Hematopoietic multipotent progenitor cell (in vitro differentiated cells): ENCODE measurements around the gene HSPB6. TPM values are rescaled to one million over a fixed set of nuclear protein-coding genes. Genes with fewer than 3 reads are reported as not detected.

Experiments
- DNase-seq, 3 donors: peaks; one replicate each; pipeline ENCODE4 v3.0.0-alpha.2; 2011 to 2015; ENCODE audit warnings: low read depth in 2 of 3, low spot score in 2 of 3
- total RNA-seq: library from RNA; depleted of rRNA; stranded (reverse); fragments of >200 nt; gene quantifications from one replicate; pipeline ENCODE4 v1.2.3, GENCODE V29; 2012

Gene HSPB6
- total RNA-seq, 1 donor: 0.27 TPM

GRCh38 chr19:35767288-35768081, 10.7 kb upstream of the HSPB6 start:
- no peak for DNase-seq

DNA sequence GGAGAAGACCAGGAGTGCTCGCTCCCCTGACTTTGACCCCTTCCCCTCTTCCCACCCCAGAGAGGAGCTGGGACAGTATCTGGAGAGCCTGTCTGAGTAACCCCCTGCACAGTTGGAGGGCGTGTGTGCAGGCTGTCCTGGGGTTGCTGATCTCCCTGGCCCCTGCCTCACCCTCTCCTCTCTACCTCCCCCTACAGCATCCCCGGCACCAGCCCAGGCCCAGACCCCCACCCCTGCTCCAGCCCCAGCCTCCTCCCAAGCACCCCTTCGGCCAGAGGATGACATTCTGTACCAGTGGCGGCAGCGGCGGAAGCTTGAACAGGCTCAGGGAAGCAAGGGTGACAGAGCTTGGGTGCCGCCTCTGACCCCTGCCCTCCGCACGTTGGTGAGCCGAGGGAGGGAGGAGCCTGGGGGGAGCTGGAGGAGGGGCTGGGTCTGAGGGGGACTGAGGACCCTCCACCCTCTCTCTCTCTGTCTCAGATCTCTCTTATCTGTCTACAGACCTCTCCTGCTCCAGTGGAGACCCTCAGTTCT, 9.8 kb upstream of the HSPB6 start:
- DNase-seq: no peak

- DNase-seq: no peak
Measured at GRCh38 chr19:35764432-35765315, 7.8 kb upstream of the HSPB6 start.

DNA sequence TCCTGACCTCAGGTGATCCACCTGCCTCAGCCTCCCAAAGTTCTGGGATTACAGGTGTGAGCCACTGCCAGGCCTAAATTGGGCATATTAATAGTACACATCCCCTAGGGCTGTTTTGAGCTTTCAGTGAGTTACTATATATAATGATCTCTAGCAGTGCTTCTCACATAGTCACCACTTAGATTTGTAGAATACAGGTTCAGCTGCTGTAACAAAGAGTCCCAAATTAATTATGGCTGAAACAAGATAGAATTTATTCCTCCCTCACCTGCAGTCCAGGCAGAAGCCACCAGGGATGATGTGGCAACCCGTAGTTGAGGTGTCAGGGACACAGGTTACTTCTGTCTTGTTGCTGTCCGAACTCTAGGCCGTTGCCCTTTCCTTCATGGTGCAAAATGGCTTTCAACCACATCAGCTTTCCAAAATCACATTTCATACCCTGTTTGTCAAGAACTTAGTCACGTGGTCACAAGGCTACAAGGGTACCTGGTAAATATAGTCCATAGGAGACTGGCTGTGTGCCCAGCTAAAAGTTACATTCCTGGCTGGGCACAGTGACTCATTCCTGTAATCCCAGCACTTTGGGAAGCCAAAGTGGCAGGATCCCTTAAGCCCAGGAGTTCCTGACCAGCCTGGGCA, 4.0 kb upstream of the HSPB6 start:
- no peak for DNase-seq

GRCh38 chr19:35759697-35760096, 2.9 kb upstream of the HSPB6 start:
- no peak for DNase-seq

- peak; percentile 85 to 99 (median 98) for DNase-seq
Measured at GRCh38 chr19:35757749-35758608, 1.1 kb upstream of the HSPB6 start, which contains the start of gene PROSER3. PROSER3 (plus strand) TSS chr19:35758176; CDS start chr19:35758216, 40 bp downstream.

DNA sequence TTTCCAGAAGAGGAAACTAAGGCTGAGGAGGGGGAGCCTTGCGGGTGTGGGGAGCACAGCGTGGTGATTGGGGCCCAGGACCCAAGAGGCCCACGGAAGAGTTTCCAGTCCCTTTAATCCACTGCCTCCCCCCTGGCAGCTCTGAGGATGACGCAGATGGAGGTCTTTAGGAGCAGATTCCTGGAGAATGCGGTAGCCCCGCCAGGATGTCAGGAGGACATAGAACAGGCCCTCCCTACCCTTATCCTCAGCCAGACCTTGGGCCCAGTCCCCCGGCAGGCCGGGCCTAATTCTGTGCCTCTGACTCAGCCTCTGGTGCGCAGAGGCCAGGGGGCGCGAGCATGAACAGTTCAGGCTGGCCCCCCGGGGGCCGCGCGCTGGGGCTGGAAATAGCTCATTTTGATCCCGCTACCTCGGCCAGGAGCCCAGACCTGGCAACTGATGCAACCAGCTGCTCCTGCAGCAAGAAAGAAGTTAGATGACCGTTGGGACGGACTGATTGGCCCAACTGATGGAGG, 461 bp upstream of the HSPB6 start:
- DNase-seq: peak in 2 of 3 donors; percentile 18 to 35

DNA sequence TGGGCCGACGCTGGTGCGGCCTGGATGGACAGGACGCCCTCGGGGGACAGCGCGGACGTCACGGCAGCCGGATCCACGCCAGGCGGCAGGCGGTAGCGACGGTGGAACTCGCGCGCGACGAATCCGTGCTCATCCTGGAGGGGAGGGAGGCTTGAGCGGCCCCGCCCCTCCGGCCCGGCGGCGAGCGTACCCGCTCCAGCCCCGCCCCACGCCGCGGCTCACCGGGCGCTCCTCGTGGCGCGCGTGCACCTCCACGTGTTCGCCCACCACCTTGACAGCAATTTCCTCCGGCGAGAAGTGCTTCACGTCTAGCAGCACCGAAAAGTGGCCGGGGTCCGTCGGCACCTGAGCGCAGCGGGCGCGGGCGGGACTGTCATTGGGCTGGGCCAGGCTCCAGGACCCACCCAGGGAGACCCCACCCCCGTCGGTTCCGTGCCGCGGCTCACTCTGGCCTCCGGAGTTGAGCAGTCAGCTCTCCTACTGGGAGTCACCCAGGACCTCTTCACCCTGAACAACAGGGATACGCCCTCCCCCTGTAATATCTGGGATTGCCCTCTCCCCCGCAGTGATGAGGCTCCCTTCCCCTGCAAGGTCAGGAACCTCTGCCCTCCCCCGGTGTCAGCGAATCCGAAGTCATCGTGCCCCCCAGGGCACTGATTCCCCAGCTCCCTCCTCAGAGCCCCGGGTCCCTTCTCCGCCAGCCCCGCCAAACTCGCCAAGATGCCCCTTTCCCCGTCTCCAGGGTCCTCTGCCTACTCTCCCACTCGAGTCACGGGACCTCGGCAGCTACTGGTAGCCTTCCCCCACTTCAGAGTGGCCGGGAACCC, 1.1 kb downstream of the HSPB6 start:
- DNase-seq: peak in 2 of 3 donors; percentile 28 to 44

- DNase-seq: no peak
Measured at GRCh38 chr19:35755131-35755549, 1.7 kb downstream of the HSPB6 start.

DNA sequence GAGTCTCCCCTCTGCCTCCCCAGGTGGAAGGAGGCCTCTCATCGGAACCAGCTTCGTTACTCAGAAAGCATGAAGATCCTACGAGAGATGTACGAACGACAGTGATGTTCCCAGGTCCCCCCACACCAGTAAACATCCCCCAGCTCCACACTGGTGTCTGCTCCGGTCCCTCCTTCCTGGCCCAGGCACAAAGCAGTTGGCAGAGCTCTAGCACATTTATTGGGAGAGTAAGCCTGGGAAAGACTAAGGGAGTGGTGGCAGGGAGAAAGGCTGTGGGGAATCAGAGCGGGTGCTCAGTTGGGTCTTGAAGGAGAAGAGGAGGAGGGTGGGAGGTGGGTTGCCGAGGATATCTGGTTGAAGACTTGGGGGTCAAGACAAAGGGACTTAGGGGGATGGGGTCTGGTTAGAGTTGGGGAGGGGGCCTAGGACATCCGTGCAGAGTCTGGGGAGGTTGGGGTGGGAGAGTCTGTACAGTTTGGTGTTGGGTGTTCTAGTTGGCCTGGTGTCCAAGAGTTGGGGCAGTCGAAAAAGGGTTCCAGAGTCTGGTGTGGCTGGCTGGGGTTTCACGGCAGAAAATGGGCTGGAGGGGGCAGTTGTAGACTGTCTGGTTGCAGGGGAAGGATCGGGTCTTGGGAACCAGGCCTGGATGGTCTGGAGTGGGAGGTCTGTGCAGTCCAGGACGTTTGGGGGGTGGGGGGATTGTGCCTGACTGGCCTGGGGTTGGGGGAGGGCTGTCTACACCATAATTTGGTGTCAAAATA, 2.3 kb downstream of the HSPB6 start:
- DNase-seq: no peak

GRCh38 chr19:35753634-35754369, 3.0 kb downstream of the HSPB6 start:
- DNase-seq: no peak

GRCh38 chr19:35752746-35753350, 4.0 kb downstream of the HSPB6 start:
- DNase-seq: no peak

DNA sequence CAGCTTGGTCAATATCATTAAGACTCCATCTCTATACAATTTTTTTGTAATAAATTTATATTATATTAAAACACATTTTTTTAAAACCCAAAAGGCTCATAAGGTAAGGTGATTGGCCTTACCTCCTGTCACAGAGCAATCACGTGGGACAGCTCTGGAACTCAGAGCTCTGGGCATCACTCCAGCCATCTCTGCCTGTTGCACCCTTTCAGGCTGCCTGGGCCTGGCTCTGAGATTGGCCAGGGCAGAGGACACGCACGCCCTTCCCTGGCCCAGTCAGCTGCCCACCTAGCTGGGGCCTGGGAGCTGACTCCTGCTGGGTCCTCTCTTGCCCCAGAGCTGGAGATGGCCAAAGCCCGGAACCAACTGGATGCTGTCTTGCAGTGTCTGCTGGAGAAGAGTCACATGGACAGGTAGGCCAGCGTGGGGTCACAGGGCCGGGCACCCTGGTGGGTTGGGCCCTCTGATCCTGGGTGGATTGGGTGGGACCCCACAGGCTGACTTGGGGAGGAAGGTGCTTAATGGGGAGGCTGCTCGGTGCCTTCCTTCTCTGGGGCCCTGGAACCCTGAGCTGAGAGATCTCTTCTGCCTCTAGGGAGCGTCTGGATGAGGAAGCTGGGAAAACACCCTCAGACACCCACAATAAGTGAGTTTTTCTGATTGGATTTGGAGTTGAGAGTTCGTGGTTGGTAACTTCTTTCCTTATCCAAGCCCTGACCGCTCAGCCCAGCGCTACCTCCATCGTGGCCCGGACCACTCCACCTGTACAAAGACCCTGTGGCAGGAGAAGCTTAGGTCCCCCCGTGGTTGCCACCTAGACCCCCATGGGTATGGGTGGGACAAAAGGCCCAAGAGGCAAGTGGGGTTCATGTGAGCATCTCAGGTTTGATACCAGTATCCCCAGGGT, 4.7 kb downstream of the HSPB6 start:
- DNase-seq: no peak

GRCh38 chr19:35750167-35750566, 6.7 kb downstream of the HSPB6 start:
- no peak for DNase-seq

DNA sequence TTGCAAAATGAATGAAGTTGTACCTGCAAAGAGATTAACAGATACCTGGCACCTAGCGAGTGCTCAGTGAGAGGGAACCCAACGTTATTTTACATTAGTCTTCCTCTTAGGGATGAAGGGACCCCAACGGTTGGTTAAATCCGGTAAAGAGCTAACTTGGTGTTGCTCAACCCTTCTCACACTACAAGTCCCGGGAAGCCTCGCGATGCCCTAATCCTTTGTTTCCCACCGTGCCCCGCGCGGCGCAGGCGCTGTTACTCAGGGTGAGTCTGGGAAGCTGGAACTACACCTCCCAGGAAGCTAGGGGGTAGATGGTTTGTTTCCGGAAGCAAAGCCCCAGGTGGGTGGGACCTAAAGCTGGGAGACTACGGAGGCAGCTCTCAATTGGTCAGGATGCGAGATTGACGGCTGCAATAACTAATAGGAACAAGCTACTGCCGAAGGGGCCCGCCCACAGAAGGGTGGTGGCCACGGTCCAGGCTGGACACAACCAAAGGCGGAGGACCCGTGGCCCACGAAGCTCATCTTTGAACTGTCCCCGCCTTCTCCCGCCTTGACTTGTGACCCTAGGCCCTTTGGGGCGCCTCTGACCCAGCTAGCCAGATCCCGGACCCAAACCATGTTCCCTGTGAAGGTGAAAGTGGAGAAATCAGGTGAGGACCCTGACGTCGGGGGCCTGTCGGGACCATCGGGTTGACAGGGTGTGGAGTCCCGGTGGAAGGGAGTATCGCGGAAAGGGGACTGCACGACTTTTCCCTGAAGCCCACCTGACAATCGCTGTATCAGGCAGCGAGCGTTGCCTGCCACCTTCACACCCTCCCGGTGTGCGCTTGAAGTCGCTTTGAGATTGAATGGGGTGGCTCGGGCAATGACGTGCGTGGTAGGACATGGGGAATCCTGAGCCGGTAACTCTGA, 8.5 kb downstream of the HSPB6 start, which contains the start of gene LIN37:
TSS of gene LIN37 (plus strand) at position 471 of the 915 bp plus-strand sequence. CDS start at position 620, 149 bp downstream.
- DNase-seq: peak; percentile 95 to 100 (median 99)
